Erythroblast (primary cell): ENCODE results near the gene APOO.

ENCODE experiments used
- GATA1 ChIP-seq: IDR thresholded peaks from 2 replicates; pipeline ENCODE4 v1.6.1; 2011; ENCODE audit warnings: low read depth, mild to moderate bottlenecking, control low read depth, low read length, moderate library complexity
- POLR2A ChIP-seq: IDR thresholded peaks from 2 replicates; pipeline ENCODE4 v1.6.1; 2011; ENCODE audit warnings: mild to moderate bottlenecking, low read length

DNA sequence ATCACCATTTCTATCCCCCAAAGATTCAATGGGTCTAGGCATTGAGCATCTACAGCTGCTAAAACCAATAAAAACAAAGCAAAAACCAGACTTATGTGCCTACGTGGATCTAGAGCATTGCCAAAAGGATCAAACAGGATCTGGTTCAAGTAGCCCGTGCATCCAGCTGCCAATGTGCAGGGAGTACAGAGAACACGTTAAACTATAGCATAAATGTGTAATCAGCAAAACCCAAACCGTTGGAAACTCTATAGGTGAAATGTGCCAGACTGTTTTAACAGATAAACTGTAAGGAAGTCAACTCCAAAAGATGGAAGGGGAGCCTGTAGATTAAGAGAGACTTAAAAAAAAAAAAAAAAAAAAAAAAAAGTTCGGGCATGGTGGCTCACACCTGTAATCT, 58.5 kb downstream of the APOO start:
- TF ChIP-seq POLR2A = no peak
- TF ChIP-seq GATA1 = no peak
